GM12864 (cell line): ENCODE measurements around the gene TEC.

ENCODE experiments used
- DNase-seq: peaks from one replicate; pipeline ENCODE4 v3.0.0-alpha.2; 2011; ENCODE audit warnings: low read depth
- H3K4me3 ChIP-seq: 2 replicates; pipeline ENCODE4 v1.5.1; 2011; ENCODE audit warnings: mild to moderate bottlenecking, low read depth, low read length, control low read depth
- TF ChIP-seq, protein P1 (sequence below): IDR thresholded peaks from 2 replicates; pipeline ENCODE4 v1.5.1; 2011; ENCODE audit warnings: low read depth, mild to moderate bottlenecking, moderate library complexity, low read length, control low read depth, inconsistent platforms; ENCODE audit errors: missing control alignments

TEC gene

GRCh38 chr4:48116582-48116981, 153.1 kb downstream of the TEC start:
- H3K4me3 ChIP-seq: no peak overlapping the region
- TF ChIP-seq, protein P1, sequence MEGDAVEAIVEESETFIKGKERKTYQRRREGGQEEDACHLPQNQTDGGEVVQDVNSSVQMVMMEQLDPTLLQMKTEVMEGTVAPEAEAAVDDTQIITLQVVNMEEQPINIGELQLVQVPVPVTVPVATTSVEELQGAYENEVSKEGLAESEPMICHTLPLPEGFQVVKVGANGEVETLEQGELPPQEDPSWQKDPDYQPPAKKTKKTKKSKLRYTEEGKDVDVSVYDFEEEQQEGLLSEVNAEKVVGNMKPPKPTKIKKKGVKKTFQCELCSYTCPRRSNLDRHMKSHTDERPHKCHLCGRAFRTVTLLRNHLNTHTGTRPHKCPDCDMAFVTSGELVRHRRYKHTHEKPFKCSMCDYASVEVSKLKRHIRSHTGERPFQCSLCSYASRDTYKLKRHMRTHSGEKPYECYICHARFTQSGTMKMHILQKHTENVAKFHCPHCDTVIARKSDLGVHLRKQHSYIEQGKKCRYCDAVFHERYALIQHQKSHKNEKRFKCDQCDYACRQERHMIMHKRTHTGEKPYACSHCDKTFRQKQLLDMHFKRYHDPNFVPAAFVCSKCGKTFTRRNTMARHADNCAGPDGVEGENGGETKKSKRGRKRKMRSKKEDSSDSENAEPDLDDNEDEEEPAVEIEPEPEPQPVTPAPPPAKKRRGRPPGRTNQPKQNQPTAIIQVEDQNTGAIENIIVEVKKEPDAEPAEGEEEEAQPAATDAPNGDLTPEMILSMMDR: no peak
- no peak for DNase-seq

DNA sequence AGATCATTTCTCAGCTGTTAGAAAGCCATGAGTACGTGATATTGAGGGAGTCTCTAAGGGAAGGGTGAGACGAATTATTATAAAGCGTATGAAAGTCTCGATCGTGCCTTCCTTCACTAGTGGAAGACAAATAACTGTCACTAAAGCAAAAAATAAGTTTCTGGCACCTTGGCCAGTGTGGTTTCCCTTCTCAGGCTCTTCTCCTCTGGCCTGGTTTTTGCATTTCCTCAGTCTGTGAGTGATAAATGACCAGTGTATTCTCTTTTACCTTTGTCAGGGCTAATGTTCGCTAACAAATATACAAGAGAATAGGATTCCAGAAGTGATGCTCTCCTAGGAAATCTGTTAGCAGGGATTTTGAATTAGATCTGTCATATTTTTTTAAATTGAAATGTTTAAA, 155.2 kb downstream of the TEC start:
- DNase-seq: no peak
- no peak overlapping the region for H3K4me3 ChIP-seq
- TF ChIP-seq, protein P1: no peak

GRCh38 chr4:48112017-48112667, 157.5 kb downstream of the TEC start:
- TF ChIP-seq, protein P1: no peak
- no peak overlapping the region for H3K4me3 ChIP-seq
- no peak for DNase-seq

DNA sequence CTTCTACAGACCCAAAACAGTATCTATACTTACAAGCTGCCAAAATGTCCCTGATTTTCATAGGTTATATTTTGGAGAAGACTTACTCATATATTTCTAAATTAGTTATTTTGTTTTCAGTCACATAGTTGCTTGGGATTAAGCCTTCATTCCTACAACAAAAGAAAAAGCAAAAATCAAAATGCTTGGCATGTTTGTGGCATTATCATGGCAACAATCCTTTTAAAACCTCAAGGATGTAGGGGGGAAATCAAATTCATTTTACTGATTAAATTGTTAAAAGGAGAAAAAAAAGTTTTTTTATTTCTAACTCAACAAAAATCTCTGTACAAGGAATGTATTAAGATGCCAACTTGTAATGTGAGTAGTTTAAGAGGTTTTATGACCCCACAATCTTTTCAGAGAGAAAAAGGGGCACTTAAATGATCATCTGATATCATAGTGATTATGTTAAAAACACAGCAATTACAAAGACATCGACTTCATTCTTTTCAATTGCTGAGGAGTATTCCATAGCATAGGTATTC, 159.1 kb downstream of the TEC start:
- DNase-seq: no peak
- TF ChIP-seq, protein P1: no peak
- H3K4me3 ChIP-seq: no peak overlapping the region

- DNase-seq: peak; percentile 26
- TF ChIP-seq, protein P1: peak; percentile 63
- H3K4me3 ChIP-seq: no peak overlapping the region
These were observed 160.0 kb downstream of the TEC start for GRCh38 chr4:48109413-48110263.

GRCh38 chr4:48108309-48109073, 161.1 kb downstream of the TEC start:
- no peak overlapping the region for H3K4me3 ChIP-seq
- TF ChIP-seq, protein P1: no peak

More at GRCh38 chr4:48108309-48109073, 161.1 kb downstream of the TEC start:
- no peak for DNase-seq
